NCI-H1417 treated with DMSO at 0.1 percent for 48 hours (cell line): ENCODE results near the gene SERTAD3.
"Not testable (repeated sequence)": the region's sequence is repeated elsewhere in the genome, so short reads cannot be mapped to it uniquely, and the experiment has no call there.

Experiments used
- DNase-seq: peaks from one replicate; lab custom pipeline; 2025; lab: John Stamatoyannopoulos, UW

The SERTAD3 gene

GRCh38 chr19:40457953-40458596 is 13.9 kb upstream of the SERTAD3 start:
- no peak for DNase-seq

- no peak for DNase-seq
Observed at GRCh38 chr19:40457048-40457447, 12.9 kb upstream of the SERTAD3 start.

GRCh38 chr19:40453943-40454342 is 9.8 kb upstream of the SERTAD3 start:
- DNase-seq, result not testable (repeated sequence)

GRCh38 chr19:40453151-40453735 is 9.1 kb upstream of the SERTAD3 start:
- no peak for DNase-seq

GRCh38 chr19:40452016-40452415 is 7.9 kb upstream of the SERTAD3 start:
- no peak for DNase-seq

- DNase-seq, result no peak
Observed at GRCh38 chr19:40450664-40451063, 6.5 kb upstream of the SERTAD3 start.

- DNase-seq, result no peak
Observed at GRCh38 chr19:40449506-40449905, 5.4 kb upstream of the SERTAD3 start.

- no peak for DNase-seq
Observed at GRCh38 chr19:40446263-40446784, 2.2 kb upstream of the SERTAD3 start.

- DNase-seq, result no peak
Observed at GRCh38 chr19:40445780-40446262, 1.7 kb upstream of the SERTAD3 start.

GRCh38 chr19:40444825-40445312 is 734 bp upstream of the SERTAD3 start:
- DNase-seq, result no peak

- peak; percentile 84 for DNase-seq
Observed at GRCh38 chr19:40443131-40443999, 770 bp downstream of the SERTAD3 start.

- no peak for DNase-seq
Observed at GRCh38 chr19:40442328-40443130, 1.6 kb downstream of the SERTAD3 start.

GRCh38 chr19:40441719-40442253 is 2.3 kb downstream of the SERTAD3 start:
- DNase-seq, result no peak

GRCh38 chr19:40438284-40438683 is 5.9 kb downstream of the SERTAD3 start:
- no peak for DNase-seq

- DNase-seq, result peak; percentile 3
Observed at GRCh38 chr19:40433391-40434216, 10.5 kb downstream of the SERTAD3 start.

- not testable (repeated sequence) for DNase-seq
Observed at GRCh38 chr19:40432760-40433159, 11.4 kb downstream of the SERTAD3 start.

- no peak for DNase-seq
Observed at GRCh38 chr19:40431698-40432097, 12.4 kb downstream of the SERTAD3 start.

GRCh38 chr19:40430242-40430641 is 13.9 kb downstream of the SERTAD3 start:
- DNase-seq, result not testable (repeated sequence)

- DNase-seq, result not testable (repeated sequence)
Observed at GRCh38 chr19:40428197-40428596, 15.9 kb downstream of the SERTAD3 start.
